ENCODE measurements around the gene ZNF714. TPM values are rescaled to one million over a fixed set of nuclear protein-coding genes. Genes with fewer than 3 reads are reported as not detected.
A peak's percentile ranks its signal among the peaks of the same experiment; 100 is the strongest.

ZNF714 gene
- total and polyA plus RNA-seq, 9 of the 15 experiments (the other 6 are each of a cell fraction or from before 2014, with no cell fraction given) = 16.2 to 40.8 (median 28.9) TPM

DNA sequence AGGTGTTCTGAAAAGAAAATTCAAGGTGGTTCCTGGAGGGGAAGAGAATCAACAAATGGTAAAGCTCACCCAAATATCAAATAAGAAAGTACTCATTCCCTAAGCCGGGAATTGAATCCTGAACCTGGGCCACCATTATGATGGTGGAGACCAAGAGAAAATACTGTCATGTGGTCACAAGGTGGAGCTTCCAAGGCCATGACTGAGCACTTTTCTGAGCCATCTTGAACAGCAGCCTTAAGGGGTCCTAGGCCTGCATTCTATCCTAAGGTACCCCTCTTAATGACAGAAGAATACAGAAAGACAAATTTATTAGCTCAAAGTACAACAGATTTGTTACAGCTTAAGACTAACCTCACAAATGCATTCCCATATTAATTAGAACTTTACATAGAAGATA lies 69.5 kb downstream of the ZNF714 start (continued):
- TF ChIP-seq ZNF277 (CRISPR knock-in tag; IDR thresholded peaks at IDR 0.05; ENCODE audit: borderline replicate concordance) (no peak), FOSL1 (tag; conservative IDR thresholded peaks at IDR 0.05) (no peak)

DNA sequence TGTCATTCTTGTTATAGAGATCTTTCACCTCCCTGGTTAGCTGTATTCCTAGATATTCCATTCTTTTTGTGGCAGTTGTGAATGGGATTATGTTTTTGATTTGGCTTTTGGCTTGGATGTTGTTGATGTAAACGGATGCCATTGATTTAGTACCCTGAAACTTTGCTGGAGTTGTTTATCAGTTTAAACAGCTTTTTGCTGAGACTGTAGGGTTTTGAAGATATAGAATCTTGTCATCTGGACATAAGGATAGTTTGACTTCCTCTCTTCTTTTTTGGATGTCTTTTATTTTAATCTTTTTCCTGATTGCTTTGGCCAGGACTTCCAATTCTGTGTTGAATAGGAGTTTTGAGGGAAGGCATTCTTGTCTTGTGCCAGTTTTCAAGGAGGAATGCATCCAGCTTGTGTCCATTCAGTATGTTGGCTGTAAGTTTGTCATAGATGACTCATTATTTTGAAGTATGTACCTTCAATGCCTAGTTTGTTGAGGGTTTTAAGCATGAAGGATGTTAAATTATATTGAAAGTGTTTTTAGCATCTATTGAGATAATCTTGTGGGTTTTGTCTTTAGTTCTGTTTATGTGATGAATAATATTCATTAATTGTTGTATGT lies 76.6 kb downstream of the ZNF714 start:
- CTCF ChIA-PET (ENCODE audit: low intra/inter-chr PET ratio) = no interaction called here
- BruUV-seq (replicated peaks) = no TSS peak
- no peak for TF ChIP-seq RBM25 (IDR thresholded peaks at IDR 0.05; ENCODE audit: low read depth, low read length, severe bottlenecking)
- TF ChIP-seq HDAC1 (IDR thresholded peaks at IDR 0.05) = peak in 1 of 2 experiments; percentile 51; a peak in 1 of 4 replicates
- peak; percentile 70 for TF ChIP-seq TEAD4 (IDR thresholded peaks at IDR 0.05; ENCODE audit: low read length)
- TF ChIP-seq TEAD4 (CRISPR knock-in tag; IDR thresholded peaks at IDR 0.05; ENCODE audit: borderline replicate concordance) = no peak
- peak; percentile 69 to 75 for TF ChIP-seq KDM1A (IDR thresholded peaks at IDR 0.05)
- peak; percentile 84 for TF ChIP-seq CBFA2T3 (IDR thresholded peaks at IDR 0.05)
- TF ChIP-seq, protein P1, sequence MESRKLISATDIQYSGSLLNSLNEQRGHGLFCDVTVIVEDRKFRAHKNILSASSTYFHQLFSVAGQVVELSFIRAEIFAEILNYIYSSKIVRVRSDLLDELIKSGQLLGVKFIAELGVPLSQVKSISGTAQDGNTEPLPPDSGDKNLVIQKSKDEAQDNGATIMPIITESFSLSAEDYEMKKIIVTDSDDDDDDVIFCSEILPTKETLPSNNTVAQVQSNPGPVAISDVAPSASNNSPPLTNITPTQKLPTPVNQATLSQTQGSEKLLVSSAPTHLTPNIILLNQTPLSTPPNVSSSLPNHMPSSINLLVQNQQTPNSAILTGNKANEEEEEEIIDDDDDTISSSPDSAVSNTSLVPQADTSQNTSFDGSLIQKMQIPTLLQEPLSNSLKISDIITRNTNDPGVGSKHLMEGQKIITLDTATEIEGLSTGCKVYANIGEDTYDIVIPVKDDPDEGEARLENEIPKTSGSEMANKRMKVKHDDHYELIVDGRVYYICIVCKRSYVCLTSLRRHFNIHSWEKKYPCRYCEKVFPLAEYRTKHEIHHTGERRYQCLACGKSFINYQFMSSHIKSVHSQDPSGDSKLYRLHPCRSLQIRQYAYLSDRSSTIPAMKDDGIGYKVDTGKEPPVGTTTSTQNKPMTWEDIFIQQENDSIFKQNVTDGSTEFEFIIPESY (CRISPR knock-in tag; IDR thresholded peaks at IDR 0.05) = no peak
- TF ChIP-seq MCM2 (IDR thresholded peaks at IDR 0.05; ENCODE audit: low read depth) = no peak
- 0 out of 2 replicates have a peak, but pooled peaks have one; percentile 25 for TF ChIP-seq SMARCE1 (IDR thresholded peaks at IDR 0.05)
- TF ChIP-seq FOXK2 (conservative IDR thresholded peaks at IDR 0.05 in 1 of 2, IDR thresholded peaks at IDR 0.05 in 1 of 2; ENCODE audit: low read depth in 2 of 2) = peak in 1 of 2 experiments; percentile 33; a peak in 1 of 4 replicates
- TF ChIP-seq ZBTB12 (CRISPR knock-in tag; IDR thresholded peaks at IDR 0.05) = no peak
- TF ChIP-seq PML (IDR thresholded peaks at IDR 0.05; ENCODE audit: low read length) = 0 out of 2 replicates have a peak, but pooled peaks have one; percentile 44
- TF ChIP-seq MTA2 (IDR thresholded peaks at IDR 0.05; ENCODE audit: low read depth) = peak; percentile 62
- TF ChIP-seq DPF2 (IDR thresholded peaks at IDR 0.05) = peak; percentile 55; the same call in 1 of the 2 replicates
- TF ChIP-seq RFX1 (IDR thresholded peaks at IDR 0.05) = no peak
- TF ChIP-seq CC2D1A (IDR thresholded peaks at IDR 0.05) = peak; percentile 34; the same call in 1 of the 2 replicates
- TF ChIP-seq TCF3 (CRISPR knock-in tag; IDR thresholded peaks at IDR 0.05) = peak; percentile 83

More for the DNA sequence above, 76.6 kb downstream of the ZNF714 start:
- no peaks in the 10 kb centered on the region for H3K9me1 ChIP-seq (ENCODE audit: control insufficient read depth, insufficient read depth, low read length)
- in situ Hi-C loops (cut with MboI) (no loop called here), intact Hi-C loops (cut with micrococcal nuclease) (no loop called here)
- peaks cover 0 to 11% of the 10 kb centered on the region in 2 experiments; a peak in 3 of 5 replicates for H3K4me1 ChIP-seq (replicated peaks in 1 of 2; ENCODE audit: control insufficient read depth in 2 of 2, insufficient read depth in 2 of 2, low read length in 2 of 2)
- no peak for FAIRE-seq
- 0 out of 2 replicates have a peak, but pooled peaks cover 6% of the 10 kb centered on the region for H4K20me1 ChIP-seq (replicated peaks; ENCODE audit: control insufficient read depth, insufficient read depth, low read length)
- H3K27me3 ChIP-seq (ENCODE audit: control insufficient read depth in 2 of 2, insufficient read depth in 2 of 2, low read length in 2 of 2) = no peaks in the 10 kb centered on the region
- no peak for DNase-seq (ENCODE audit: extremely low read depth in 1 of 4, low spot score in 3 of 4)
- peaks cover 52% of the 10 kb centered on the region; the same call in 2 of the 3 replicates for H3K36me3 ChIP-seq (ENCODE audit: control insufficient read depth, insufficient read depth, low read length)
- POLR2A ChIA-PET = interaction anchor here (1.2 kb wide), 1 partner anchor 11 kb away, joined by 5 read pairs; no protein-coding TSS in a partner anchor
- peak overlapping the region; percentile 19; the same call in 1 of the 3 replicates for H3K27ac ChIP-seq (ENCODE audit: extremely low read depth, low read depth, low read length)
- no peak overlapping the region for H3K4me3 ChIP-seq
- 0% methylated on average over 1 of the region's 1 CpG for WGBS (ENCODE audit: insufficient coverage, low coverage, missing lambda C conversion rate)
- H2AFZ ChIP-seq (ENCODE audit: low read depth, low read length) = no peak overlapping the region
- no peaks in the 10 kb centered on the region for H3K9me3 ChIP-seq (replicated peaks; ENCODE audit: control insufficient read depth, insufficient read depth, low read depth, low read length)
- H3K79me2 ChIP-seq (ENCODE audit: control insufficient read depth, insufficient read depth, low read length) = peaks cover 81% of the 10 kb centered on the region
- H3K9ac ChIP-seq (ENCODE audit: insufficient read depth in 1 of 2, low read depth in 2 of 2, low read length in 2 of 2) = no peak overlapping the region
- no peak; the same call in 2 of the 3 replicates for ATAC-seq
- no peak overlapping the region for H3K4me2 ChIP-seq (ENCODE audit: insufficient read depth, low read length)

Data from K562 (cell line).